ENCODE results near the gene MPDZ.
"Not testable (repeated sequence)": the region's sequence is repeated elsewhere in the genome, so short reads cannot be mapped to it uniquely, and the experiment has no call there.

MPDZ gene

GRCh38 chr9:13266167-13266566 lies 13.3 kb downstream of the MPDZ start:
- no peak for DNase-seq

- DNase-seq, result no peak
Measured at GRCh38 chr9:13264788-13265187, 14.7 kb downstream of the MPDZ start.

- no peak for DNase-seq
Measured at GRCh38 chr9:13263511-13263910, 16.0 kb downstream of the MPDZ start.

GRCh38 chr9:13252852-13253251 lies 26.6 kb downstream of the MPDZ start:
- no peak for DNase-seq

GRCh38 chr9:13244181-13244580 lies 35.3 kb downstream of the MPDZ start:
- DNase-seq, result no peak

- no peak for DNase-seq
Measured at GRCh38 chr9:13241283-13241682, 38.2 kb downstream of the MPDZ start.

- no peak for DNase-seq
Measured at GRCh38 chr9:13239660-13240059, 39.8 kb downstream of the MPDZ start.

GRCh38 chr9:13239208-13239607 lies 40.3 kb downstream of the MPDZ start:
- no peak for DNase-seq

GRCh38 chr9:13234932-13235331 lies 44.6 kb downstream of the MPDZ start:
- no peak for DNase-seq

GRCh38 chr9:13228431-13228830 lies 51.1 kb downstream of the MPDZ start:
- no peak for DNase-seq

GRCh38 chr9:13224366-13224765 lies 55.1 kb downstream of the MPDZ start:
- DNase-seq, result no peak

- not testable (repeated sequence) for DNase-seq
Measured at GRCh38 chr9:13222733-13223132, 56.8 kb downstream of the MPDZ start.

- DNase-seq, result no peak
Measured at GRCh38 chr9:13221741-13222140, 57.8 kb downstream of the MPDZ start.

GRCh38 chr9:13220837-13221236 lies 58.7 kb downstream of the MPDZ start:
- no peak for DNase-seq

GRCh38 chr9:13215791-13216554 lies 63.5 kb downstream of the MPDZ start:
- no peak for DNase-seq

GRCh38 chr9:13213998-13214397 lies 65.5 kb downstream of the MPDZ start:
- no peak for DNase-seq

GRCh38 chr9:13213337-13213736 lies 66.2 kb downstream of the MPDZ start:
- no peak for DNase-seq

- DNase-seq, result no peak
Measured at GRCh38 chr9:13210306-13210705, 69.2 kb downstream of the MPDZ start.

- DNase-seq, result no peak
Measured at GRCh38 chr9:13209498-13209897, 70.0 kb downstream of the MPDZ start.

GRCh38 chr9:13205824-13206223 lies 73.7 kb downstream of the MPDZ start:
- DNase-seq, result no peak

- DNase-seq, result no peak
Measured at GRCh38 chr9:13190040-13190439, 89.5 kb downstream of the MPDZ start.

GRCh38 chr9:13189362-13189761 lies 90.1 kb downstream of the MPDZ start:
- DNase-seq, result no peak

GRCh38 chr9:13186774-13187173 lies 92.7 kb downstream of the MPDZ start:
- no peak for DNase-seq

- no peak for DNase-seq
Measured at GRCh38 chr9:13186091-13186490, 93.4 kb downstream of the MPDZ start.

- no peak for DNase-seq
Measured at GRCh38 chr9:13181652-13182051, 97.8 kb downstream of the MPDZ start.

All from NCI-H1092 (cell line).